Ramos (cell line): ENCODE data around the gene CREBBP.

Experiments used
- in situ Hi-C: fragments of 300-500 bp; cut with MboI; formaldehyde crosslinking; loops from one replicate; pipeline ENCODE4 v1.14.3; 2022; ENCODE audit warnings: low sequenced_read_pairs; ENCODE audit not compliant: unreplicated experiment

The CREBBP gene

DNA sequence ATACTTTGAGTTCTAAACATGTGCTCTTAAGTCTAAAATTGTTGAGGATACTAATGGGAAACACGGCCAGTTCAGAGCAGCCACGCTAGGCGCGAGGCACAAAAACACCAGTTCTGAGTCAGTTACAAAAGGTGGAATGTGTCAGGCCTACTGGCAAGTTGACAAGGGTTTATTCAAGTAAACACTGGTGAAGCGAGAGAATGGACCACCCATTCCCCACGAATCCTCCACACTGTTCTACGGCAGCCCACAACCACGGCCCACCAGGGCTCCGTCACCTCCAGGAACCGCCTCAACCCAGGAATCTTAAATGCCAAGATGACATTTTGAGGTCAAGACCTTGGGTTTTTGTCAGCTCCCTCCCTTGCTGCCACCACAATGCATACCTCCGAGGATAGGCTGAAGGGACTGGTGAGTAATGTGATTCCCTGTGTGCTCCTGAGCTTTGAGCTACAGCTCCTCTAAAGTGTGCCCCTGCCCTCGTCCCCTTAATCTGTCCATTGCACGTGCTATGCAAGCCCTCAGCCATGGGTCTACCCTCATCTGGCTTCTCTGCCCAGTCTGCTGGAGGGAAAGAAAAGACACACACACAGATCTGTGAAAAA lies 134.7 kb downstream of the CREBBP start:
- in situ Hi-C loops: no loop called here

DNA sequence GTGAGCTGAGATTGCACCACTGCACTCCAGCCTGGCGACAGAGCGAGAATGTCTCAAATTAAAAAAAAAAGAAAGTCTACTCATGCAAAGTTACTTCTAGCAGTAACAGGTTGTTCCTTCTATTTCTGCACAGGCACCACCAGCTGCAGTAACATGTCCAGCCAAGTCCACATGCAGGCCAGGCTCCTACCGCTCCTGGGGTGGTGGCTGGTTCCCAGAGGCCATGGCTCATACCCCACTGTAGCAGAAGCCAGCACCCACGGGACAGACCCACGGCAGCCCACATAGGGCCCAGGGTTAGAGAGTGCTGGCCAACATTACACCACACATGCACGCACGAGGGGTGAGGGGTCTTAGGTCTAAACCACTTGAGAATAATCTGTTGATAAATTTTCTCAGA lies 136.5 kb downstream of the CREBBP start:
- in situ Hi-C loops: no loop called here

DNA sequence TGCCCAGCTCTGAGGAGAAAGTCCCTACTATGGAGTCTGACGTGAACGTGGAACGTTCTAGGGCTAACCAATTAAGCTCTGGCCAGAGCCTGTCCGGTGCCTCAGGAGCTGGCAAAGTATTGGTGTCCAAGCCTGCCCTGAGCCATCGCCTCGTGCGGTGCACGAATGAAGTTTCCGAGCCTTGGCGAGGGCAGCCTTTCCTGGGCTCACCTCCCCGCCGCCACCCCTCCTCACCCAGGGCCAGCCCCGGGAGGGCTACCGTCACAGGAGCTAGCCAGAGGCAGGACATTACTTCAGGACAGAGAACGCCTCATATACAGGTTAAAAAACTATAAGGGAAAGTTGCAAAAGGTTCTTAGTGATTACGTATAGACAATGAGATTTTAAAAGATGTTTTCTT lies 139.6 kb downstream of the CREBBP start:
- in situ Hi-C loops: no loop called here

GRCh38 chr16:3740186-3740585 lies 140.3 kb downstream of the CREBBP start:
- in situ Hi-C loops: no loop called here

GRCh38 chr16:3739636-3740035 lies 140.9 kb downstream of the CREBBP start:
- in situ Hi-C loops: no loop called here

GRCh38 chr16:3738541-3738940 lies 142.0 kb downstream of the CREBBP start:
- in situ Hi-C loops: no loop called here

- in situ Hi-C loops: no loop called here
These were observed 142.4 kb downstream of the CREBBP start for GRCh38 chr16:3738128-3738527.

- in situ Hi-C loops: no loop called here
These were observed 143.3 kb downstream of the CREBBP start for GRCh38 chr16:3737181-3737580.

- in situ Hi-C loops: no loop called here
These were observed 144.4 kb downstream of the CREBBP start for GRCh38 chr16:3736116-3736515.

DNA sequence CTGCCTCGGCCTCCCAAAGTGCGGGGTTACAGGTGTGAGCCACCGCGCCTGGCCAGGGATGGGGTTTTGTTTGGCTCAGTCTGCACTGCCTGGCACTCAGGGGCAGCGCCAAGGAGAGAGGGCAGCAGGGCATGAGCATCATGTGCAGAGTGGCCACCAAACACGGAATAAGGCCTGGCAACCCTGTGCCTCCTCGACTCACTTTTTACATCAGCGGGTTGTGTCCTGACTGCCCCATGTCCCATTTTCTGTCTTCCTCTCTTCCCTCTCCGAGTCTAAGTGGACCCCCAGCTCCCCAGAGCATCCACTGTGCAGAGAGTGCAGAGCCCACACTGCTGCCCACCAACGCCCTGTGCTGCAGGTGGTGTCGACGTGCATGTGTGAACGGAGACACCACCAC lies 145.0 kb downstream of the CREBBP start:
- in situ Hi-C loops: no loop called here

DNA sequence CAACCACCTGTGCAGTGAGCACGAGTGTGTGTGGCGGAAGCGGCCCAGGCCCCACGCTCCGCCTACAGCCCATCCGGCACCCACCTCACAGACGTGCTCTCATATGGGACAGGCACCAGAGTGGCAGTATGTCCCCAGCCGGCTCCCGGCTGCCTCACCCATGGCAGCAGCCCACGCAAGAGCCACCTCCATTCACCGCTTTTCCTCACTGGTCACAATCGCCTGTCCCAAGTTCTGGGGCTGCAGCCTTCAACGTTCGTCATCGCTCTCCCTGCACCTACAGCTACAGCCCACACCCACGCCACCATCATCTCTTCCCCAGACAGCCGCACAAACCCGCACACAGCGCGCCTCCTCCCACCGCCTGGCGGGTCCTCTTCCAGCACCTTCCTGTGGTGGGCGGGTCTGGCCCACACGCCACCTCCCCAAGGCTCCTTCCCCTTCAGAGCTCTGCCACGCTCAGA lies 145.7 kb downstream of the CREBBP start:
- in situ Hi-C loops: no loop called here

GRCh38 chr16:3734084-3734757 lies 146.3 kb downstream of the CREBBP start:
- in situ Hi-C loops: no loop called here

DNA sequence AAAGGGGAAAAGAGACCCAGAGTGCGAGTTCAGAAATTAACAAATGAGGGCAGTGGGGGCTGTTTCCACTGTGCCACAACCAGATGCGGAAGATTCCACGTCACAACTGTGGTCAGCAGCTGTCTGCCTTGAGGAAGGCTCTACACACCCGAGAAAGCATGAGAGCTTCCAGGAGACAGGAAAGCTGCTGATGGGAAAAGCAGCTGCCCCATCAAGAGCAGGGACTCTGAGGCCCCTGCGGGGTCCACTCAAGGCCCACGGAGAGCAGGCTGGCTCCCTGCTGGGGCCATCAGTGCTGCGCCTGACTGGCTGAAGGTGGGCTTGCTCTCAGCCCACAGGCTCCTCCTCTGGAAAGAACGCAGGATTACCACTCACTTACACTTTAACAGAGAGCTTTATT lies 148.3 kb downstream of the CREBBP start:
- in situ Hi-C loops: no loop called here

- in situ Hi-C loops: no loop called here
These were observed 149.2 kb downstream of the CREBBP start for GRCh38 chr16:3731126-3731935.

GRCh38 chr16:3730161-3731125 lies 150.1 kb downstream of the CREBBP start:
- in situ Hi-C loops: no loop called here

DNA sequence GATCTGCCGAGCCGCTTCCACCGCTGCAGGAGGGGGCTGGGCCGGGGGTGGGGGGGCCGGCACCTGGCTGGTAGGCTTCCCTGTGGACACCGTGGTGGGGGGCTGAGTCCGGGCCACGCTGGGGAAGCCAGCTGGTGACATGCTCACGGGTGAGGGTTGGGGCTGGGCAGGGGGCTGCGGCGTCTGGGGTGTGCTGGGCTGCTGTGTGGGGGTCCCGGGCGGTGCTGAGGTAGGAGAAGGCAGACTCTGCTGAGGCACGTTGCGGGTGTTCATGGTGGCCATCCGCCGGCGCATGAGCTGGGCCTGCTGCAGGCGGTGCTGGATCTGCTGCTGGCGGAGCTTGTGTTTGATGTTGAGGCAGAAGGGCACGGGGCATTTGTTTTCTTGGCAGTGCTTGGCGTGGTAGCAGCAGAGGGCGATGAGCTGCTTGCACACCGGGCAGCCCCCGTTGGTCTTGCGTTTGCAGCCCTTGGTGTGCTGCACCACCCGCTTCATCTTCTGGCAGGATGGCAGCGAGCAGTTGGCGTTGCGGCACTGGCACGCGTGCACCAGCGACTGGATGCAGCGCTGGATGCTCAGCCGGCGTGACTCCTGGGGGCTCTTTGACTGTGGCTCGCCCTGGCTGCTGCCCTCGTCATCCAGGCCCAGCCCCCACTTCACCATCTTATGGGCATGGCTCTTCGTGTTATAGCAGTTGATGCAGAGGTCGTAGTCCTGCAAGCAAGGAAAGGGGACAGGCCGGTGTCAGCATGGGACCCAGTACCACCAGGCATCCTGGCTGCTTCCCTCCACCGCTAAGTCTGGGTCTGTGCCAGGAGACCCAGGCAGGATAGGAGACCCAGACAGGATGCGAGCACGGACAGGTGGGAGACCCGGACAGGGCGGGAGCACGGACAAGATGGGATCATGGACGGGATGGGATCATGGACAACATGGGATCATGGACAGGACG lies 151.1 kb downstream of the CREBBP start:
- in situ Hi-C loops: no loop called here

DNA sequence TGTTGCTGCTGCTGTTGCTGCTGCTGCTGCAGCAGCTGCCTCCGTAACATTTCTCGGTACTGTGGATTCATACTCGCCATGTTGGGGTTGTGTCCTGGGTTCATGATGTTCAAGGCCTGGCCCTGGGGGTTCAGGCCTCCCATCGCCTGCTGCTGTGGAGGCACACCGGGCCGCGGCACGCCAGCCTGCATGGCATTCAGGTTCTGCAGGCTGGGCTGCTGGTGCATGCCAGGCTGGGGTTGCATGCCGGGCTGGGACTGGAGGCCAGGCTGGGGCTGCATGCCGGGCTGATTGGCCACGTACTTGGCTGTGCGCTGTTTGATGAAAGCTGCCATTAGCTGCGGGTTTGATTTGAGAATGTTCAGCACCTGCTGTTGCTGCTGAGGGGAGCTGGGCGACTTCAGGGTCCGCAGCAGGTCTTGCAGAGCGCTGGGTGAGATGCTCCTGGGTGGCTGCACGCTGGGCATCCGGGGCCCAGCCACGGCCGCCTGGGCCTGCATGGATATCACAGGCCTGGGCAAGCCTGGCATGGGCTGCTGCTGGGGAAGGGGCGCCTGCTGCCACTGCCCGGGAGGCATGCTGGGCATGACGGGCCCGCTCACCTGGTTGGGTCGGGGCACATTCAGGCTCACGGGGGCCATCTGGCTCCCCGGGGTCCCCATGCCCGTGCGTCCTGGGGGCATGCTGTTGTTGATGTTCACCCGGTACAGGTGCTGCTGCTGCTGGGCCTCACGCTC lies 151.9 kb downstream of the CREBBP start:
- in situ Hi-C loops: no loop called here

DNA sequence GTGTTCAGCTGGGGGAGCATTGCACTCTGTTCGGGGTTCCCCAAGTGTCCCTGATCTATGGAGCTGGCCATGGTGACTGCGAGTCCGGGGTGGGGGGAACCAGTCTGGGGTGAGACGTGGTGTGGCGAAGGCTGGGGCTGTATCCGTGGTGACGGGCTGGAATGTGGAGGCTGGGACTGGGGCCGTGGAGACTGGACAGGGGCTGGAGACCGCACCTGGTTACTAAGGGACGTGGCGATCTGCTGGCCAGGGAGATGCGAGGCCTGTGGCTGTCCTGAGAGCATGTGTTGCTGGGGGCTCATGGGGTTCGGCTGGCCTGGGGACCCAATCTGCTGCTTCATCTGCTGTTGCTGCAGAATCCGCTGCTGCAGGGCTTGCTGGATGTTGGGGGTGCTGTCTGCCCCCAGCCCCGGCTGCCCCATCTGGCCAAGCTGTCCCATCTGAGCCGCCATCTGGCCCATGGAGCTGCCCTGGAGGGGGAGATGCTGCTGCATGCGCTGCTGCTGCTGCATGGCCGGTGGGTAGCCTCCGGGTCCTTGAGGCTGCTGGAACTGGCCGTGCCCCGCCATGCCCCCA lies 152.6 kb downstream of the CREBBP start:
- in situ Hi-C loops: no loop called here
